Measurements from ENCODE around the gene UNC80.

Gene UNC80

GRCh38 chr2:209946539-209946938 lies 174.9 kb downstream of the UNC80 start:
- DNase-seq (ENCODE audit: low read depth) = peak; percentile 24
- H3K4me3 ChIP-seq (ENCODE audit: low read length) = no peak overlapping the region
- no peak for TF ChIP-seq CTCF (IDR thresholded peaks at IDR 0.05; ENCODE audit: insufficient read depth, low read depth, low read length, missing control alignments)

GRCh38 chr2:209956271-209956670 lies 184.6 kb downstream of the UNC80 start:
- H3K4me3 ChIP-seq (ENCODE audit: low read length) = no peak overlapping the region
- no peak for TF ChIP-seq CTCF (IDR thresholded peaks at IDR 0.05; ENCODE audit: insufficient read depth, low read depth, low read length, missing control alignments)
- DNase-seq (ENCODE audit: low read depth) = no peak

GRCh38 chr2:209958016-209958415 lies 186.4 kb downstream of the UNC80 start:
- no peak for TF ChIP-seq CTCF (IDR thresholded peaks at IDR 0.05; ENCODE audit: insufficient read depth, low read depth, low read length, missing control alignments)
- no peak for DNase-seq (ENCODE audit: low read depth)
- no peak overlapping the region for H3K4me3 ChIP-seq (ENCODE audit: low read length)

- H3K4me3 ChIP-seq (ENCODE audit: low read length) = no peak overlapping the region
- DNase-seq (ENCODE audit: low read depth) = no peak
- no peak for TF ChIP-seq CTCF (IDR thresholded peaks at IDR 0.05; ENCODE audit: insufficient read depth, low read depth, low read length, missing control alignments)
These were observed 188.4 kb downstream of the UNC80 start for GRCh38 chr2:209960045-209960444.

GRCh38 chr2:209960676-209961630 lies 189.3 kb downstream of the UNC80 start:
- peak; percentile 75 for DNase-seq (ENCODE audit: low read depth)
- no peak overlapping the region for H3K4me3 ChIP-seq (ENCODE audit: low read length)
- TF ChIP-seq CTCF (IDR thresholded peaks at IDR 0.05; ENCODE audit: insufficient read depth, low read depth, low read length, missing control alignments) = peak; percentile 79

GRCh38 chr2:209965723-209966122 lies 194.1 kb downstream of the UNC80 start:
- TF ChIP-seq CTCF (IDR thresholded peaks at IDR 0.05; ENCODE audit: insufficient read depth, low read depth, low read length, missing control alignments) = no peak
- DNase-seq (ENCODE audit: low read depth) = peak; percentile 58
- no peak overlapping the region for H3K4me3 ChIP-seq (ENCODE audit: low read length)

All from epithelial cell of esophagus (primary cell).